Activated T-helper 2 cell treated with anti-CD3 and anti-CD28 coated beads, Interferon-gamma antibody, Interleukin-2, Interleukin-4, amounts not matched to agents 10 μg/mL and 5 μg/mL and 100 μg/mL, durations not matched to agents 14 hours and 24 hours and 36 hours (primary cell): ENCODE measurements around the gene UNC93A. TPM values are rescaled to one million over a fixed set of nuclear protein-coding genes. Genes with fewer than 3 reads are reported as not detected.
"Not testable (repeated sequence)": the region's sequence is repeated elsewhere in the genome, so short reads cannot be mapped to it uniquely, and the experiment has no call there.

Experiments
- DNase-seq: peaks from one replicate; pipeline ENCODE4 v3.0.0; 2021; ENCODE audit warnings: low spot score
- H3K27ac Mint-ChIP-seq: one replicate; pipeline ENCODE4 v1.8.0; 2021; ENCODE audit warnings: mixed read lengths
- H3K27me3 Mint-ChIP-seq: one replicate; pipeline ENCODE4 v1.8.0; 2021; ENCODE audit warnings: low read depth, mixed read lengths
- H3K36me3 Mint-ChIP-seq: one replicate; pipeline ENCODE4 v1.8.0; 2021; ENCODE audit warnings: low read depth, mixed read lengths
- H3K4me1 Mint-ChIP-seq: one replicate; pipeline ENCODE4 v1.8.0; 2021; ENCODE audit warnings: low read depth, mixed read lengths
- H3K4me3 Mint-ChIP-seq: one replicate; pipeline ENCODE4 v1.8.0; 2021; ENCODE audit warnings: low read depth, mild to moderate bottlenecking, moderate library complexity, mixed read lengths
- H3K9me3 Mint-ChIP-seq: one replicate; pipeline ENCODE4 v1.8.0; 2021; ENCODE audit warnings: mixed read lengths
- intact Hi-C: fragments of 100-400 bp; cut with micrococcal nuclease; formaldehyde crosslinking; loops from one replicate; pipeline ENCODE4 v1.15.1; 2023
- total RNA-seq: library from RNA; stranded (reverse); gene quantifications from 2 replicates; pipeline ENCODE4 v1.2.3, GENCODE V29; 2022

UNC93A gene
- not detected in 2 replicates for total RNA-seq

DNA sequence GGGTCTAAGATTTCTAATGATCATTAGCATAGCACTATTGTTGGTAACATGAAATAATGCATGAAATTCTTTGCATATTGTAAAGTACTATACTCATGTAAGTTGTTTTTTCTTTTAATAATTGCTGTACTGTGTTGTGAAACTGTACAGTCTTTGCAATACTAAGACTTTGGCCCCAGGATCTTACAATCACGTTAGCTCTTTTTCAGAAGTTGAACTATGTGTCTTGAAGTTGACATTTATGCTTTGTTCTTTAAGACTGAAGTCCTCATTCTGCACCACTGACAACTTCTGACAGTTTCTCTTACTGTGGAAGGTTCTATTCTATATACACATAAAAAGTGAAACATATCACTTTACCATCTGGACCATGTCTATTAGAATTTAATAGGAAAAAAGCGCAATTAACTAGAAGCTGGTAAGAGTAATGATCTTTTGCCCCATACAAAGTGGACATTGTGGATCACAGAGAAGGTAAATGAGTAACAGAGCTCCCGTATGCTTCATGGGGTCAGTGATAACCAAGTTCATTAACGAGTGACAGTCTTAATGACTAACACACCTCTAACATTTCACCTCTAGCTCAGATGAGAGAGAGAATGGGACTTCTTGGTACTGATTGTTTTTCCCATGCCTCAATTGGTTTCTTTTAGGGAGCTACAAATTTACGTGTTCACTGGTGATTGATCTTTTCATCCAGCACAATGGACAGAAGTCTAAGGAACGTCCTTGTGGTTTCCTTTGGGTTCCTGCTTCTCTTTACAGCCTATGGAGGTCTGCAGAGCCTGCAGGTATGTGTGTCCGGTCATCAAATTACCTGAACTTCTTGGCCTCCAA is at the start of gene UNC93A:
Gene UNC93A (plus strand): TSS at position 530 of the 837 bp plus-strand sequence. CDS start 175 bp downstream, at position 705.
- intact Hi-C loops = no loop called here
- H3K9me3 Mint-ChIP-seq = no peaks in the 10 kb centered on the region
- no peak for DNase-seq

DNA sequence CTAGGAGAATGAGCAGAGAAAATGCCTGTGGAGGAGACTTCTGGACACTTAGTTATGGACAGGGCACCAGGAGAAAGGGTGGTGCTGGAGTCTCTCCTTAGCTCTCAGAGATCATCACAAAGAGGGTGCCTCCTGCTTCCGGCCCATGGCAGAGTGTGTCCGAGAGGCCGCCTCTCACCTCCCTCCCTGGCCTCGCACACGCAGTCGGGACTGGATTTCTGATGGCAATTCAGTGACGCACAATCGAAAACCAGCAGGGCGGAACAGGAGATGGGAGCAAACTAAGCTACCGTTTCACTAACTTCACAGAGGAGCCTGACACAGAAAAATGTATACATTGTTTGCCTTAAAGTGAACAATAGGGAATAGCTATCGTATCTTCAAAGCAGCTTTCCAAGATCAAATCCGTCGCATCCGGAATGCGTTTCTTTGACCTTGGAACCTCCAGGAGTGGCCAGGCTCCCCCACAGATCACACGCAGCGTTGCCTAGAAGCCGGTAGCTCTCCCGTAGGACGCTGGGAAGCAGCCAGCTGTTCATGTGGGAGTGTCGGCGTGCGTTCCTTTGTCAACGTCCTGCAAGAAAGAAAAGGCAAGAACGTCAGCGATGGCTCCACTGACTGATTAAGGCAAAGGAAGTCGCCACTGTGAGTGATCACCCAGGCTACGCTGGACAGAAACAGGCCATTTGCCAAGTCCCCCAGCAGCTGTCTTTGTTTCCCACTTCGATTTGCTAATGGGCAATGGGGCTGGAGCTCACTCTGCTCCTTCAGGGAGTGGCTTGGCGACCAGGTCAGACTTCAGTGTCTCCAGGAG is 49.6 kb upstream of the UNC93A start:
- H3K27ac Mint-ChIP-seq, H3K4me3 Mint-ChIP-seq, H3K4me1 Mint-ChIP-seq, DNase-seq, H3K27me3 Mint-ChIP-seq, H3K36me3 Mint-ChIP-seq, H3K9me3 Mint-ChIP-seq, intact Hi-C loops: not testable (repeated sequence)

More for the DNA sequence above, at the start of gene UNC93A:
- Mint-ChIP-seq H3K36me3 (no peaks in the 10 kb centered on the region), H3K4me1 (no peaks in the 10 kb centered on the region), H3K27ac (no peak within 1 kb of the TSS), H3K4me3 (no peak within 1 kb of the TSS), H3K27me3 (peaks cover 3% of the 10 kb centered on the region)

DNA sequence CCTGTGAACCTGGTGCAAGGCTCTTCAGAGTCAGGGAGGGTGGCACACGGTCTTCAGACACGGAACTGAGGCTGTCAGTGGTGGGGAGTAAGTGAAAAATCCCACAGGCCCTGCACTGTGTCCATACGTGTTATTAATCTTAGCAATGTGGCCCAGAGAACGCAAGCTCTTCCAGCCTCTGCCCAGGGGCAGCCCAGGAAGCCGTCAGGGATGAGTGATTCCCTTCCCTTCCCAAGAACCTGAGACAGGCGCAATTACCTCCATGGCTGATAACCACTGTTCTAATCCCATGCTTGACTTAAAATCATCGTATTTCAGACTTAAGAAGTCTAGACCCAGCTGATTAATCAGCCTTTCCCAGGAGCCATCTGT is 49.0 kb upstream of the UNC93A start:
- H3K4me1 Mint-ChIP-seq, intact Hi-C loops, H3K9me3 Mint-ChIP-seq, H3K36me3 Mint-ChIP-seq, H3K27ac Mint-ChIP-seq, DNase-seq, H3K27me3 Mint-ChIP-seq, H3K4me3 Mint-ChIP-seq: not testable (repeated sequence)

DNA sequence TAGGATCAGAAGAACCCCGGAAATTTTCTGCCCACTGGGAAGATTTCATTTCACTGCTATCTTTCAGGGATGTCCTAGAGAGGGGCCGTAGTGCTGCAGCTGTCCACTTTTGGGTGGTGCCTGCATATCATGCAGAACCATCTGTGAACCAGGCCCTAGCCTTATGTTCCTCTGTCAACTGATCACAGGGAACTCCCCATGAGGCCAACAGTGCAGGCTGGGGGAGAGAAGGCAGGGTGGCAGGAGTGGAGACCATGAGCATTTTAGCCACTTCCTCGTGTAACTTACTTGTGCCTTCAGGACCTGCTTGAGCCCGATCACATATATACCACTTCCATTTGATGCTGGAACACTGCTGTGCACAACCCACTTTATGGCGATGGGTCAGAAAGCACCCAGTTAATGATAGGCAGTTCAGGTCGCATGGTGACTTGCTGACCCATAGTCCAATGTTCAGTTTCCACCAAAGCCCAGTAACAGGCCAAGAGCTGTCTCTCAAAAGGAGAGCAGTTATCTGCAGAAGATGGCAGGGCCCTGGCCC is 48.5 kb upstream of the UNC93A start:
- DNase-seq, H3K27ac Mint-ChIP-seq, H3K4me3 Mint-ChIP-seq, intact Hi-C loops, H3K4me1 Mint-ChIP-seq, H3K27me3 Mint-ChIP-seq, H3K36me3 Mint-ChIP-seq, H3K9me3 Mint-ChIP-seq: not testable (repeated sequence)

DNA sequence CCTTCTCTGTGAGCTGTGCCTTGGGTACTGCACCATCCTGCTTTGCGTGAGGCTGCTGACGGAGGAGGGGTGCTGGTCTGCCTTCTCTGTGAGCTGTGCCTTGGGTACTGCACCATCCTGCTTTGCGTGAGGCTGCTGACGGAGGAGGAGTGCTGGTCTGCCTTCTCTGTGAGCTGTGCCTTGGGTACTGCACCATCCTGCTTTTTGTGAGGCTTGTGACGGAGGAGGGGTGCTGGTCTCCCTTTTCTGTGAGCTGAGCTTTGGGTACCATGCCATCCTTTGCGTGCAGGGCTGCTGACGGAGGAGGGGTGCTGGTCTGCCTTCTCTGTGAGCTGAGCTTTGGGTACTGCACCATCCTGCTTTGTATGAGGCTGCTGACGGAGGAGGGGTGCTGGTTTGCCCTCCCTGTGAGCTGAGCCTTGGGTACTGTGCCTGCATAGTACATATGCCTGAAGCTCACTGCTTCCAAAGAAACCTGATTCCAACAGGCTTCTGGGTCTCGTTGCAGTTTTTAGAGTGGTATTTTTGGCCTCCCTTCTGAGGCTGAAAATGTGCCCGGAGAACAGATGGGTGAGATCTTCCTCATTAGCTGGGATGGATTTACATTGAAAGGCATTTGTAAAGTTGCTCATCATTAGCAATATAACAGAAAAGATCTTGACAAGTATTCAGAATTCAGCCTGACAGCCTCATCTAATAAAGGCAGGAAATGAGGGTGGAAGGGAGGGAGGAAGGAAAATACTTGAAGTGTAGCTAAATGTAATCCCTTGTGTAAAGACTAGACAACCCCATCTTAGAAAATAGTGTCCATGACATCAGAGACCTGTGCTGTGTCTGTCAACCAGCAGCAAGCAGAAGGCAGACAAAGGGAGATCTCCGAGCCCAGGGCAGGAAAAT is 46.8 kb upstream of the UNC93A start:
- no peaks in the 10 kb centered on the region for H3K36me3 Mint-ChIP-seq
- DNase-seq = no peak
- intact Hi-C loops = no loop called here
- no peaks in the 10 kb centered on the region for H3K4me1 Mint-ChIP-seq
- H3K4me3 Mint-ChIP-seq = no peak overlapping the region
- H3K27ac Mint-ChIP-seq = no peak overlapping the region
- H3K9me3 Mint-ChIP-seq = no peaks in the 10 kb centered on the region
- no peaks in the 10 kb centered on the region for H3K27me3 Mint-ChIP-seq

DNA sequence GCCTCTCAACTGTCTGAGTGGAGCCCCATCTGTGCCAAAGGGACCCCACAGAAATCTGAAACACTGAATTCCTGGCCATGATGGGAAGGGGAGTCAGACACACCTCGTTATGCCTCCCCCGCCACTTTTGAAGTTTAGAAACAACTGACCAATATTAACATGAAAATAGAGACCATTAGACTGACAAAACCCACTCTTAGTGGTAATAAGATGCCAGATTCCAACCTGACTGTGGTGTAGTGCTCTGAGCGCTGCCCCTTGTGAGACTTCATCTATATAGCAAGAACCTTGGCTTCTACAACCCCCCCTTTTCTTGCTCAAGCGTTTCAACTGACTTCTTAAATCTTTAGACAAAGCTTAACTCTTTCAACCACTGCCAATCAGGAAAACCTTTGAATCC is 46.1 kb upstream of the UNC93A start:
- H3K36me3 Mint-ChIP-seq = no peaks in the 10 kb centered on the region
- no peaks in the 10 kb centered on the region for H3K9me3 Mint-ChIP-seq
- no peaks in the 10 kb centered on the region for H3K4me1 Mint-ChIP-seq
- H3K27me3 Mint-ChIP-seq = no peaks in the 10 kb centered on the region
- no peak for DNase-seq
- intact Hi-C loops = no loop called here
- no peak overlapping the region for H3K27ac Mint-ChIP-seq
- H3K4me3 Mint-ChIP-seq = no peak overlapping the region

DNA sequence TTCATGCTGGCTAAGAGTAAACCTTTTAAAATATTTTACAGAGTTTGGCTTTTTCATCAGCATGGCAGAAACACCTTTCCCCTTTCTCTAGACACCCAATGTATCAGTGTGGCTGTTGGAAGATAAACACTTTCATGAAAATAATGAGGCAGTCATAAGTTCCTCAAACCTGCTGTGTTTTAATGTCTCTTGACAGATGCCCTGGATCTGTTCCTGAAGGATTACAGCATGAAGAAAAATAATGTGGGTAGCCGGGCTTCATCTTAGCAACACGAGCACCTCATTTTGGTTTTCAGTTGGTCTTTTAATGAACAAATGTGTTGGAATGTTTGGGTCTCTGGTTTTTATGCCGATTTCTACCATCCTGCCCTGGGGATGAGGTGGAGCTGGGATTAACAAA is 45.5 kb upstream of the UNC93A start:
- no peak overlapping the region for H3K27ac Mint-ChIP-seq
- intact Hi-C loops = no loop called here
- no peaks in the 10 kb centered on the region for H3K36me3 Mint-ChIP-seq
- no peaks in the 10 kb centered on the region for H3K4me1 Mint-ChIP-seq
- DNase-seq = no peak
- H3K4me3 Mint-ChIP-seq = no peak overlapping the region
- H3K27me3 Mint-ChIP-seq = no peaks in the 10 kb centered on the region
- H3K9me3 Mint-ChIP-seq = no peaks in the 10 kb centered on the region

DNA sequence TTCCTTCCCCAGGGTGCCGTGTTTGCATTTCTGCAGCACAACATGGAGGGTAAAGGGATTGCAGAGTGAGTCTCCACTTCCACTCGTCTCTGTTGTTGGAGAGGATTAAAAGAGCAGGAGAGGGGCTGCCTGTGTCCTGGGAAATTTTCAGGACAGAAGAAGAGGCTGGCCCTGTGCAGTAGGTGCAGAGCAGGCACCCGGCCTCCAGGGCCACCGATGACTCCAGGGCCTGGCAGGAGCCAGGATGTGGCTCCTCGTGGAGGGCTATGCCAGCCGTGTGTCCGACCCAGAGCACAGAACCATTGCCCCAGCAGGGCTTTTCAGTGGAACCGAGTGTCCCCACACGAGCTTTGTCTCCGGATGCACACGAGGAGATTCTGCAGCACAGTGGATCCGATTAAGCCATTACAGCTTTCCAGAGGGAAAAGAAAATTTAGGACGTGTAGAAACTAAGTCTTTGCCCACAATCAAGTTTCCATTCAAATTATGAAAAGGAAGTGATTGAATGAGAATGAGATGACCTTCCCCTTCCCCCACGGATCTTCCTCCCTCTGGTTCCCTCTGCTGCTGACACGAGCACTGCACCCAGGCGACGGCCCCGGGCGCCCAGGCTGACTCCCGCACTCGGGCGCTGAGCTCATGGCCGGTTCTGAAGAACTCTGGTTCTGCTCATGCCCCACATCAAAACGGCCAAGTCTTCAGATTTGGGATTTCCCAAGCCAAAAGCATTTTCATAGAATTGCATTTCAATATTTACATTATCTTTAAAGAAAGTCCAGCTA is 43.1 kb upstream of the UNC93A start:
- H3K4me1 Mint-ChIP-seq = no peaks in the 10 kb centered on the region
- H3K27me3 Mint-ChIP-seq = peaks cover 3% of the 10 kb centered on the region
- H3K27ac Mint-ChIP-seq = no peak overlapping the region

DNA sequence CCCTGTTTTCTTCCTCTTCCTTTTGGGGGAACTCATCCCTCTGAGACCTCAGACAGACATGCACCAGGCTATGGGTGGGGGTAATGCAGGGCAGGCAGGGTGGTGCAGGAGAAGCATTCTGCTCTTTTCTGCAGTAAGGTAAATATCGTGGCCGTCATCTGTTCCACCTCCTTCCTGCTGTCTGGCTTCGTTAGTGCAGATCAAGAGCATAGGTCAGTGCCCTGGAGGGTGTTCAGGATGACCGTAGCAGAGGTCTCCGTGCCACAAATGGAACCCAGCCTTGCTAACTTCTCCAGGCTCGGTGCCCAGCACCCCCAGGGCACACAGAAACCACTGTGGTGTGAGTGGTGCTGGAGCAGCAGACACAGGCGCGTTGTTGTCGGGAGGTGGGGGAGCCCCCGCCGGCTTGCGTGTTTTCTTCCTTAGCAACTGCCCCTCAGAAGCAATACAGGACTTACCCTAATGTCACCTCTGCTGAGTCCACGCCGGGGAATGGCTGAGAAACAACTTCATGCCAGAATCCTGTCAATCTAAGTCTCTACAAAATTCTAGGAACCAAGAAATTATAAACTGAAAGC is 42.1 kb upstream of the UNC93A start:
- H3K4me1 Mint-ChIP-seq, H3K27me3 Mint-ChIP-seq, DNase-seq, H3K9me3 Mint-ChIP-seq, H3K36me3 Mint-ChIP-seq, H3K4me3 Mint-ChIP-seq, intact Hi-C loops, H3K27ac Mint-ChIP-seq: not testable (repeated sequence)

More for the DNA sequence above, 43.1 kb upstream of the UNC93A start:
- H3K4me3 Mint-ChIP-seq = no peak overlapping the region
- intact Hi-C loops = no loop called here
- H3K36me3 Mint-ChIP-seq = no peaks in the 10 kb centered on the region
- no peaks in the 10 kb centered on the region for H3K9me3 Mint-ChIP-seq
- no peak for DNase-seq

DNA sequence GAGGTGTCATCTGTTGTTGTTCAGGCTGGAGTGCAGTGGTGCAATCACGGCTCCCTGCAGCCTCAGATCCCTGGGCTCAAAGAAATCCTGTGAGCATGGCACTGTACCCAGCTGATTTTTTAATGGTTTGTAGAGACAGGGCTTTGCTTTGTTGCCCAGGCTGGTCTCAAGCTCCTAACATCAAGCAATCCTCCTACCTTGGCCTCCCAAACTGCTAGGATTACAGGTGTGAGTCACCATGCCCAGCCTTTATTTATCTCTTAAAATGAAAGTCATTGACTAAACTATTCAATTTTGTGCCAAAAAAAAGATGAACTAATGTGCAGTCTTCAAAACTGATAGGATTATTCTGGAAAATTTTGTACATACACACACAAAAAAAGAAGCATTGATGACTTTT is 38.8 kb upstream of the UNC93A start:
- intact Hi-C loops = no loop called here
- no peaks in the 10 kb centered on the region for H3K36me3 Mint-ChIP-seq
- H3K27ac Mint-ChIP-seq = no peak overlapping the region
- peaks cover 3% of the 10 kb centered on the region for H3K27me3 Mint-ChIP-seq
- no peak overlapping the region for H3K4me3 Mint-ChIP-seq
- DNase-seq = no peak
- peaks cover 8% of the 10 kb centered on the region for H3K9me3 Mint-ChIP-seq
- H3K4me1 Mint-ChIP-seq = no peaks in the 10 kb centered on the region

DNA sequence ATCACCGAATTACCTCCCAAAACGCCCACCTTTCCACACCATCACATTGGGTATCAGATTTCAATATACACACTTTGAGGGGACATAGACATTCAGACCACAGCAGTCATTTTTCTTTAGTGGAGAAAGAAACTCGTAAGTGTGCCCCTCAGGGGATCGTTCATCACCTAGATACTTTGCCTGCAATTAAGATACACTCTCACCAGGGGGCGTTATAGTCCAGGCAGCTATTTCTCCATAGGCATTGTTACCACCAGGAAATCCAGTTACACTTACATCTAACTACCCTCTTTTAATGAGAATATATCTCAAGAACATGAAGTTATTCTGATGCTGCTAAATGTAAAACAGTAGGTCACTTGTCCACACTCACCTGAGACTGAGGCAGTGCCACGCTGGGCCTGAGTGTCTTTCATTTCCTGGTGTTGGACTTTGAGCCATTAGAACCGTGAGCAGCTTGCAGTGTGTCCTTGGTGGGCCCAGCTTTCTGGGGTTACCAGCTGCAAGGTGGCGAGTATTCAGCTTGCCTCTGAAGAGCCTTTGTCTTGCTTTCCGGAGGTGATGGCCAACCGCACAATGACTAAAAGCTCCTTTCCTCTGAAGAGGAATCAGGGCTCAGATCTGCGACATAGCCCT is 35.1 kb upstream of the UNC93A start:
- no peak for DNase-seq
- Mint-ChIP-seq H3K36me3 (no peaks in the 10 kb centered on the region), H3K27ac (no peak overlapping the region), H3K4me3 (no peak overlapping the region), H3K9me3 (peaks cover 8% of the 10 kb centered on the region), H3K4me1 (no peaks in the 10 kb centered on the region), H3K27me3 (peaks cover 8% of the 10 kb centered on the region)
- intact Hi-C loops = no loop called here
